Neural progenitor cell (in vitro differentiated cells): ENCODE measurements around the gene RTN4. TPM values are rescaled to one million over a fixed set of nuclear protein-coding genes. Genes with fewer than 3 reads are reported as not detected.

ENCODE experiments used
- DNase-seq: peaks from one replicate; pipeline ENCODE4 v3.0.0-alpha.2; 2016; ENCODE audit warnings: low spot score
- H2AFZ ChIP-seq: fragments of 200-600 bp; sonication (generic); replicated peaks from 2 replicates; pipeline ENCODE4 v1.6.1; 2016; ENCODE audit warnings: antibody characterized with exemption
- H3F3A ChIP-seq: fragments of 200-600 bp; sonication (generic); 2 replicates; pipeline ENCODE4 v1.6.1; 2016; ENCODE audit warnings: antibody characterized with exemption, low read depth
- H3K27ac ChIP-seq: fragments of 200-600 bp; sonication (generic); 2 replicates; pipeline ENCODE4 v1.5.1; 2016; ENCODE audit warnings: mild to moderate bottlenecking
- H3K27me3 ChIP-seq: fragments of 200-600 bp; sonication (generic); 2 replicates; pipeline ENCODE4 v1.6.1; 2016; ENCODE audit warnings: mild to moderate bottlenecking, moderate library complexity
- H3K36me3 ChIP-seq: fragments of 200-600 bp; sonication (generic); 2 replicates; pipeline ENCODE4 v1.5.1; 2016
- H3K4me1 ChIP-seq: fragments of 200-600 bp; sonication (generic); 2 replicates; pipeline ENCODE4 v1.6.1; 2016; ENCODE audit warnings: mixed run types
- H3K4me2 ChIP-seq: fragments of 200-600 bp; sonication (generic); 2 replicates; pipeline ENCODE4 v1.6.1; 2016
- H3K4me3 ChIP-seq: fragments of 200-600 bp; sonication (generic); 2 replicates; pipeline ENCODE4 v1.5.1; 2016
- H3K79me2 ChIP-seq: fragments of 200-600 bp; sonication (generic); 2 replicates; pipeline ENCODE4 v1.6.1; 2016; ENCODE audit warnings: low read depth
- H3K9ac ChIP-seq: fragments of 200-600 bp; sonication (generic); 2 replicates; pipeline ENCODE4 v1.6.1; 2016
- H3K9me3 ChIP-seq: fragments of 200-600 bp; sonication (generic); 2 replicates; pipeline ENCODE4 v1.5.1; 2016; ENCODE audit warnings: low read depth
- H4K20me1 ChIP-seq: fragments of 200-600 bp; sonication (generic); 2 replicates; pipeline ENCODE4 v1.6.1; 2016; ENCODE audit warnings: low read depth
- H3K27ac Mint-ChIP-seq: 3 replicates; pipeline ENCODE4 v1.8.0; 2021; ENCODE audit warnings: mixed read lengths
- H3K27me3 Mint-ChIP-seq: 2 replicates; pipeline ENCODE4 v1.8.0; 2022; ENCODE audit warnings: low read depth, mild to moderate bottlenecking, inconsistent platforms, moderate library complexity, mixed read lengths; ENCODE audit not compliant: insufficient read depth
- H3K36me3 Mint-ChIP-seq: 3 replicates; pipeline ENCODE4 v1.8.0; 2021; ENCODE audit warnings: mixed read lengths
- H3K4me1 Mint-ChIP-seq: 3 replicates; pipeline ENCODE4 v1.8.0; 2021; ENCODE audit warnings: mixed read lengths
- H3K4me3 Mint-ChIP-seq: 3 replicates; pipeline ENCODE4 v1.8.0; 2021; ENCODE audit warnings: mild to moderate bottlenecking, moderate library complexity, mixed read lengths
- H3K9me3 Mint-ChIP-seq: 3 replicates; pipeline ENCODE4 v1.8.0; 2020; ENCODE audit warnings: mixed read lengths
- EZH2 ChIP-seq: fragments of 200-600 bp; sonication (generic); IDR thresholded peaks from 2 replicates; pipeline ENCODE4 v1.6.1; 2017; ENCODE audit warnings: antibody characterized with exemption, mild to moderate bottlenecking, moderate library complexity
- EZH2phosphoT487 ChIP-seq: fragments of 200-600 bp; sonication (generic); IDR thresholded peaks from 2 replicates; pipeline ENCODE4 v1.6.1; 2017; ENCODE audit warnings: antibody characterized with exemption
- total RNA-seq: library from RNA; depleted of rRNA; stranded (reverse); fragments of >200 nt; gene quantifications from 2 replicates; pipeline ENCODE4 v1.2.3, GENCODE V29; 2015; ENCODE audit warnings: low replicate concordance
- TF ChIP-seq, protein P1 (sequence below): fragments of 200-600 bp; sonication (generic); IDR thresholded peaks from 2 replicates; pipeline ENCODE4 v1.5.1; 2017; ENCODE audit warnings: antibody characterized with exemption, mild to moderate bottlenecking

The RTN4 gene
- total RNA-seq, 1 donor from 2014 or later = 157 TPM

DNA sequence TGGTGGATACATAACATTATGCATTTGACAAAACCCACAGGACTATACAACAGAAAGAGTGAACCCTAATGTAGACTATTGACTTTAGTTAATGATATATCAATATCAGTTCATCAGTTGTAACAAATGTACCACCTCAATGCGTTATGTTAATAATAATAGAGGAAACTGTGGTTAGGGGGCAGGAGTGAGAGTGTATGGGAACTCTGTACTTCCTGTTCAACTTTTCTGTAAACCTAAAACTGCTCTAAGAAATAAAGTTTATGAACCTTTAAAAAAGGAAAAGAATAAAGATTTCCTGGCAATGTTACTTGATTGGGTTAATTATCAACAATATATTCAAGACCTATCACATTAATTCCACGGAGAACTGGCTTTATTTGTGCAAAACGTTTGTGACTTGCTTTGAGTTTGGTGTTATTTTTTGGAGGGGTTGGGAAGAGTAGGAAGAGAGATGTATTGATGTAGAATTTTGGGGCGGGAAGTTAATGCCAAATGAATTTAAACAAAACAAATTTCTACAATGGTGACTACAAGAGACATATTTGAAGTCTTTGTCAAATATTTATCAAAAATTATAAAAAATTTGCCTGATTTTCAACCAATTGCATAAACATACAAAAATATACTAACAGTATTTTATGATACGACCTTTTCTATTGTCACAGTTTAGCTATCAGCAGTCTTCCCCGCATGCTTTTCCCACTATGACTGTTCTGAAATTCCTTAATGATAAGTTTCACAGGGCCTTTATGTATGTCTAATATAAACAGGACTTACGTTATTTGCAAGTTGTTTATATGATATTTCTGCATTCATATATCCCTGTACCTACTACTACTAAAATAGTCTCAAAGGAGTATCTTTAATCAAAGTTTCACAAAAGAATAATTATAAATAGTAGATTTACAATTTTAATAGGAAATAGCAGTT lies 2.1 kb upstream of the RTN4 start:
- H4K20me1 ChIP-seq = peaks cover 15% of the 10 kb centered on the region
- no peak overlapping the region for H2AFZ ChIP-seq
- H3K27ac Mint-ChIP-seq = no peak overlapping the region
- H3K27me3 ChIP-seq = no peaks in the 10 kb centered on the region
- H3K36me3 ChIP-seq = no peaks in the 10 kb centered on the region
- peaks cover 6% of the 10 kb centered on the region for H3K36me3 Mint-ChIP-seq
- peaks cover 23% of the 10 kb centered on the region for H3K4me1 Mint-ChIP-seq
- no peaks in the 10 kb centered on the region for H3K9me3 ChIP-seq
- peaks cover 36% of the 10 kb centered on the region for H3K79me2 ChIP-seq
- peak overlapping the region; percentile 85 for H3K4me3 ChIP-seq
- H3K27ac ChIP-seq = no peak overlapping the region
- TF ChIP-seq EZH2phosphoT487 (no peak), EZH2 (no peak)
- TF ChIP-seq, protein P1, sequence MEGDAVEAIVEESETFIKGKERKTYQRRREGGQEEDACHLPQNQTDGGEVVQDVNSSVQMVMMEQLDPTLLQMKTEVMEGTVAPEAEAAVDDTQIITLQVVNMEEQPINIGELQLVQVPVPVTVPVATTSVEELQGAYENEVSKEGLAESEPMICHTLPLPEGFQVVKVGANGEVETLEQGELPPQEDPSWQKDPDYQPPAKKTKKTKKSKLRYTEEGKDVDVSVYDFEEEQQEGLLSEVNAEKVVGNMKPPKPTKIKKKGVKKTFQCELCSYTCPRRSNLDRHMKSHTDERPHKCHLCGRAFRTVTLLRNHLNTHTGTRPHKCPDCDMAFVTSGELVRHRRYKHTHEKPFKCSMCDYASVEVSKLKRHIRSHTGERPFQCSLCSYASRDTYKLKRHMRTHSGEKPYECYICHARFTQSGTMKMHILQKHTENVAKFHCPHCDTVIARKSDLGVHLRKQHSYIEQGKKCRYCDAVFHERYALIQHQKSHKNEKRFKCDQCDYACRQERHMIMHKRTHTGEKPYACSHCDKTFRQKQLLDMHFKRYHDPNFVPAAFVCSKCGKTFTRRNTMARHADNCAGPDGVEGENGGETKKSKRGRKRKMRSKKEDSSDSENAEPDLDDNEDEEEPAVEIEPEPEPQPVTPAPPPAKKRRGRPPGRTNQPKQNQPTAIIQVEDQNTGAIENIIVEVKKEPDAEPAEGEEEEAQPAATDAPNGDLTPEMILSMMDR = no peak
- H3K9me3 Mint-ChIP-seq = no peaks in the 10 kb centered on the region
- H3F3A ChIP-seq = peaks cover 15% of the 10 kb centered on the region
- H3K27me3 Mint-ChIP-seq = no peaks in the 10 kb centered on the region
- H3K4me2 ChIP-seq = peak overlapping the region; percentile 74
- peak overlapping the region; percentile 63 for H3K4me3 Mint-ChIP-seq
- H3K9ac ChIP-seq = no peak overlapping the region
- peaks cover 20% of the 10 kb centered on the region for H3K4me1 ChIP-seq
- DNase-seq = no peak

DNA sequence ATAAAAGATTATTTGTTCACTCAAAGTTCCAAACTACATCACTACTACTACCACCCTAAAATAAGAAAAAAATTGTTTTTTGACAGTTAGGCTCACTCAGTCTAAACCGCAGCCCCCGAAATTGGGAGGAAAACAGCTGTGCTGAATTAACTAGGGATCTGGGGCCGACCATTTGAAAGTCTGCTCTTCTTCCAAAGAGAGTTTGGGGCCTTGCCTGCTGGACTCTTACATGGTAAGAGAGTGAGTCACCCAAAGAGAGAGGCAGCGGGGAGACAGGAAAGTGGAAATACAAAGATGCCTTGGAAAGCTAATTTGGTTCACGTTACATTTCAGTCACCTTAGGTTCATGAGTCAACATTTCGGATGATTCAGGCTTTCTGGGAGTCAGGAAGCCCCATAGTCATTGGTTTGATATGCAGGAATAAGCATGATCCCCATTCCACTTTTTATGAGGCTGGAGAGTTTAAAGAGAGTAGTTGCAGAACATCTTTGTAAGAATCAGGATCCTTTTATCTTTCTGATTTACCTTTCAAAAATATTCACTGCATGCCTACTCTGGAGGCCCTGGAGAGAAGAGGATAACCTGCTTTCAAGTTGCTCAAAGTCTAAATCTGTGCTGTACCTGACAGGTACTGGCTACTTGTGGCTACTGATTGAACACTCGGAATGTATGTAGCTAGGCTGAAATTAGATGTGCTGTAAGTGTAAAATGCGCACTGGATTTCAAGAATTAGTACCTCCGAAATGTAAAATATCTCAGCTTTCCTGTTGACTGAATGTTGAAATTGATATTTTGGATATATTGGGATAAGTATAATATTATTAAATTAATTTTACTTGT lies 995 bp upstream of the RTN4 start:
- H3K27me3 Mint-ChIP-seq = no peaks in the 10 kb centered on the region
- TF ChIP-seq, protein P1 = no peak
- TF ChIP-seq EZH2 (no peak), EZH2phosphoT487 (no peak)

GRCh38 chr2:55049821-55050099 lies 491 bp downstream of the RTN4 start:
- H3K4me2 ChIP-seq = peak overlapping the region; percentile 88
- no peak overlapping the region for H2AFZ ChIP-seq
- peak overlapping the region; percentile 97 for H3K27ac ChIP-seq
- H3K36me3 ChIP-seq = no peaks in the 10 kb centered on the region
- H3K4me1 ChIP-seq = peaks cover 40% of the 10 kb centered on the region
- H3K27me3 ChIP-seq = no peaks in the 10 kb centered on the region
- Mint-ChIP-seq H3K4me1 (peaks cover 41% of the 10 kb centered on the region), H3K27ac (no peak overlapping the region), H3K27me3 (no peaks in the 10 kb centered on the region), H3K4me3 (peak overlapping the region; percentile 99), H3K36me3 (peaks cover 21% of the 10 kb centered on the region), H3K9me3 (no peaks in the 10 kb centered on the region)
- TF ChIP-seq EZH2 (no peak), EZH2phosphoT487 (no peak)
- TF ChIP-seq, protein P1 = no peak
- H3K4me3 ChIP-seq = peak overlapping the region; percentile 85
- no peak for DNase-seq
- H4K20me1 ChIP-seq = peaks cover 41% of the 10 kb centered on the region
- H3K79me2 ChIP-seq = peaks cover 62% of the 10 kb centered on the region
- peak overlapping the region; percentile 65 for H3K9ac ChIP-seq
- H3F3A ChIP-seq = peaks cover 22% of the 10 kb centered on the region
- H3K9me3 ChIP-seq = no peaks in the 10 kb centered on the region

More for the DNA sequence above, 995 bp upstream of the RTN4 start:
- peak overlapping the region; percentile 100 for H3K27ac Mint-ChIP-seq
- H3K4me1 Mint-ChIP-seq = peaks cover 32% of the 10 kb centered on the region
- peaks cover 47% of the 10 kb centered on the region for H3K79me2 ChIP-seq
- no peaks in the 10 kb centered on the region for H3K27me3 ChIP-seq
- H3K36me3 ChIP-seq = no peaks in the 10 kb centered on the region
- DNase-seq = peak; percentile 67
- peaks cover 31% of the 10 kb centered on the region for H3K4me1 ChIP-seq
- H3K4me2 ChIP-seq = peak overlapping the region; percentile 74
- H3K9me3 ChIP-seq = no peaks in the 10 kb centered on the region
- H3K4me3 Mint-ChIP-seq = peak overlapping the region; percentile 99
- H3K4me3 ChIP-seq = peak overlapping the region; percentile 85
- no peak overlapping the region for H3K27ac ChIP-seq
- peak overlapping the region; percentile 11 for H3K9ac ChIP-seq
- peaks cover 26% of the 10 kb centered on the region for H4K20me1 ChIP-seq
- H3K9me3 Mint-ChIP-seq = no peaks in the 10 kb centered on the region
- H2AFZ ChIP-seq = peak overlapping the region; percentile 26
- H3K36me3 Mint-ChIP-seq = peaks cover 10% of the 10 kb centered on the region
- H3F3A ChIP-seq = peaks cover 21% of the 10 kb centered on the region
